Liver (tissue), 9 donors: Measurements from ENCODE around the gene DOCK6. TPM values are rescaled to one million over a fixed set of nuclear protein-coding genes. Genes with fewer than 3 reads are reported as not detected.
A peak's percentile ranks its signal among the peaks of the same experiment; 100 is the strongest.
"Not testable (repeated sequence)": the region's sequence is repeated elsewhere in the genome, so short reads cannot be mapped to it uniquely, and the experiment has no call there.

Source experiments
- DNase-seq: peaks from one replicate; pipeline ENCODE4 v3.0.0-alpha.2; 2017; ENCODE audit warnings: low spot score
- H3K27ac ChIP-seq, 2 donors: one replicate each; pipeline ENCODE4 v1.7.0; 2013; ENCODE audit warnings: inconsistent platforms in 2 of 2, low read length in 2 of 2, control low read depth in 1 of 2, low read depth in 1 of 2, mild to moderate bottlenecking in 1 of 2
- H3K27me3 ChIP-seq, 4 donors: one replicate each; pipeline versions ENCODE4 v1.6.1 to v1.7.0; 2013; ENCODE audit warnings: low read length in 3 of 4, inconsistent platforms in 1 of 4, mild to moderate bottlenecking in 1 of 4, moderate library complexity in 1 of 4; ENCODE audit not compliant: control insufficient read depth in 4 of 4, insufficient read depth in 4 of 4
- H3K36me3 ChIP-seq, 4 donors: one replicate each; pipeline versions ENCODE4 v1.6.1 to v1.7.0; 2013; ENCODE audit warnings: low read length in 3 of 4, mild to moderate bottlenecking in 3 of 4, low read depth in 1 of 4, moderate library complexity in 1 of 4; ENCODE audit not compliant: control insufficient read depth in 4 of 4, insufficient read depth in 3 of 4
- H3K4me1 ChIP-seq, 4 donors: one replicate each; pipeline versions ENCODE4 v1.6.1 to v1.7.0; 2013; ENCODE audit warnings: low read length in 3 of 4, mild to moderate bottlenecking in 3 of 4, moderate library complexity in 1 of 4; ENCODE audit not compliant: control insufficient read depth in 4 of 4, insufficient read depth in 4 of 4
- H3K4me3 ChIP-seq, 3 donors: one replicate each; pipeline versions ENCODE4 v1.6.1 to v1.7.0; 2013; ENCODE audit warnings: low read length in 3 of 3, control low read depth in 1 of 3, low read depth in 1 of 3, mild to moderate bottlenecking in 1 of 3
- H3K9ac ChIP-seq, 2 donors: one replicate each; pipeline ENCODE4 v1.7.0; 2013; ENCODE audit warnings: low read length in 2 of 2, mild to moderate bottlenecking in 2 of 2, moderate library complexity in 2 of 2, control low read depth in 1 of 2, low read depth in 1 of 2
- H3K9me3 ChIP-seq, 4 donors: one replicate each; pipeline versions ENCODE4 v1.6.1 to v1.7.0; 2013; ENCODE audit warnings: low read length in 3 of 4; ENCODE audit not compliant: control insufficient read depth in 4 of 4
- ATF3 ChIP-seq: IDR thresholded peaks from 2 replicates; pipeline ENCODE4 v1.6.1; 2016; ENCODE audit warnings: antibody characterized with exemption
- FOXA1 ChIP-seq: IDR thresholded peaks from 2 replicates; pipeline ENCODE4 v1.6.1; 2016; ENCODE audit warnings: antibody characterized with exemption
- FOXA2 ChIP-seq: IDR thresholded peaks from 2 replicates; pipeline ENCODE4 v1.6.1; 2016; ENCODE audit warnings: antibody characterized with exemption
- GABPA ChIP-seq, 2 donors: IDR thresholded peaks in 1 of 2; conservative IDR thresholded peaks in 1 of 2; 2 replicates each; pipeline ENCODE4 v1.6.1; 2016; ENCODE audit warnings: antibody characterized with exemption in 2 of 2, mild to moderate bottlenecking in 1 of 2, moderate library complexity in 1 of 2
- HNF4G ChIP-seq: IDR thresholded peaks from 2 replicates; pipeline ENCODE4 v1.6.1; 2016; ENCODE audit warnings: antibody characterized with exemption
- JUND ChIP-seq, 2 donors: IDR thresholded peaks; 2 replicates each; pipeline ENCODE4 v1.6.1; 2016; ENCODE audit warnings: antibody characterized with exemption in 2 of 2
- NR2F2 ChIP-seq: IDR thresholded peaks from 2 replicates; pipeline ENCODE4 v1.6.1; 2016; ENCODE audit warnings: antibody characterized with exemption
- RAD21 ChIP-seq, 2 donors: IDR thresholded peaks; 2 replicates each; pipeline ENCODE4 v1.6.1; 2016; ENCODE audit warnings: antibody characterized with exemption in 2 of 2, mild to moderate bottlenecking in 2 of 2
- REST ChIP-seq: IDR thresholded peaks from 2 replicates; pipeline ENCODE4 v1.6.1; 2016; ENCODE audit warnings: antibody characterized with exemption, mild to moderate bottlenecking
- SP1 ChIP-seq: IDR thresholded peaks from 2 replicates; pipeline ENCODE4 v1.6.1; 2018; ENCODE audit warnings: antibody characterized with exemption, mild to moderate bottlenecking
- TAF1 ChIP-seq: conservative IDR thresholded peaks from 2 replicates; pipeline ENCODE4 v1.6.1; 2016; ENCODE audit warnings: antibody characterized with exemption, mild to moderate bottlenecking
- YY1 ChIP-seq: IDR thresholded peaks from 2 replicates; pipeline ENCODE4 v1.6.1; 2016; ENCODE audit warnings: antibody characterized with exemption, mild to moderate bottlenecking
- WGBS: extraction: QIAGEN DNeasy Blood & Tissue Kit; methylation state at CpG from one replicate; pipeline ENCODE4 v1.1.7; 2013; 5-methylcytosine and 5-hydroxymethylcytosine counted together
- polyA plus RNA-seq, 2 donors: library from polyadenylated mRNA; stranded (reverse) in 1 of 2; unstranded in 1 of 2; fragments of 200-250 nt in 1 of 2; fragments of >200 nt in 1 of 2; fragmentation: Nextera tagmentation in 1 of 2; extraction: Ambion mirVana in 1 of 2; gene quantifications; one replicate each; pipeline versions ENCODE4 v1.2.1 to v1.2.3, GENCODE V29; 2013 to 2015
- total RNA-seq, 2 donors: library from RNA; depleted of rRNA; stranded (reverse); fragments of >200 nt; gene quantifications; one replicate each; pipeline ENCODE4 v1.2.3, GENCODE V29; 2014
- TF ChIP-seq, protein P1 (sequence below): IDR thresholded peaks from 2 replicates; pipeline ENCODE4 v1.6.1; 2016; ENCODE audit warnings: antibody characterized with exemption
- TF ChIP-seq, protein P2 (sequence below): fragments of 150-350 bp; IDR thresholded peaks from 2 replicates; pipeline ENCODE4 v1.5.1; 2017; ENCODE audit warnings: improper control_type of control experiment, low read depth, low read length; ENCODE audit not compliant: missing input control
- donor health status: healthy.
- donor health status: healthy.
- donor health status: healthy.
- donor health status: healthy.
- donor health status: healthy.

Gene DOCK6
- total and polyA plus RNA-seq, 4 donors = 4.9 to 15.8 (median 13.7) TPM

- TF ChIP-seq, protein P1, sequence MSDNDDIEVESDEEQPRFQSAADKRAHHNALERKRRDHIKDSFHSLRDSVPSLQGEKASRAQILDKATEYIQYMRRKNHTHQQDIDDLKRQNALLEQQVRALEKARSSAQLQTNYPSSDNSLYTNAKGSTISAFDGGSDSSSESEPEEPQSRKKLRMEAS = no peak
- TF ChIP-seq FOXA2 (no peak), GABPA (IDR thresholded peaks at IDR 0.05 in 1 of 2, conservative IDR thresholded peaks at IDR 0.05 in 1 of 2) (no peak), YY1 (no peak), REST (no peak)
Observed at GRCh38 chr19:11182994-11183393, 79.3 kb downstream of the DOCK6 start (continued).

- TF ChIP-seq YY1 (no peak), TAF1 (no peak), HNF4G (no peak)
- H3K27me3 ChIP-seq = no peaks in the 10 kb centered on the region
- no peak overlapping the region for H3K27ac ChIP-seq
- H3K4me3 ChIP-seq = no peak overlapping the region
- peaks cover under 1 to 15% (median 4%) of the 10 kb centered on the region in 4 donors for H3K36me3 ChIP-seq
- 96% methylated on average over 4 of the region's 4 CpGs for WGBS
- H3K9ac ChIP-seq = no peak overlapping the region
- no peaks in the 10 kb centered on the region for H3K9me3 ChIP-seq
- peaks cover 6 to 21% (median 14%) of the 10 kb centered on the region in 4 donors for H3K4me1 ChIP-seq
- DNase-seq = no peak
Observed at GRCh38 chr19:11181488-11181887, 80.8 kb downstream of the DOCK6 start.

- Histone ChIP-seq H3K4me1 (peaks cover 6 to 21% (median 14%) of the 10 kb centered on the region in 4 donors), H3K36me3 (peaks cover 1 to 20% (median 7%) of the 10 kb centered on the region in 4 donors)
- not testable (repeated sequence) for H3K9me3 ChIP-seq, H3K27ac ChIP-seq, DNase-seq, H3K9ac ChIP-seq, H3K4me3 ChIP-seq, H3K27me3 ChIP-seq
- 79% methylated on average over 8 of the region's 8 CpGs for WGBS
Observed at GRCh38 chr19:11180975-11181374, 81.3 kb downstream of the DOCK6 start.

DNA sequence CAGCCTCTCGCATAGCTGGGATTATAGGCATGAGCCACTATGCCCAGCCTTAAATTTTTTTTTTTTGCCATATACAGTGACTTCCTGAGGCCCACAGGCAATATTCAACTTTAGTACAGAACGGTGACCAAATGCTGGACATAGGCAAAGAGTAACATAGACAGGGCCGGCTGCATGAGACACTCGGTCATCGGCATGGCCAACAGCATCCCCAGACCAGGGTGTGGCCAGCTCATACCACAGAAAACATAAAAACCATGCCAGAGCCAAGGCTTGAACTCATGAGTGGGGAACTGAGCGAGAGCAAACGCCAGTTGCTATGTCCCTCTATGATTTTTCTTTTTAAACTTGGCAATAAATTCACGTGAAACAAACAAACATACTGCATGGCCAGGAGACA lies 82.0 kb downstream of the DOCK6 start:
- peak overlapping the region; percentile 17 for H3K27ac ChIP-seq
- no peak overlapping the region for H3K4me3 ChIP-seq
- WGBS = 77% methylated on average over 8 of the region's 8 CpGs
- no peak overlapping the region for H3K9ac ChIP-seq
- peaks cover 6 to 21% (median 13%) of the 10 kb centered on the region in 4 donors for H3K4me1 ChIP-seq
- H3K36me3 ChIP-seq = peaks cover 1 to 23% (median 7%) of the 10 kb centered on the region in 4 donors
- H3K9me3 ChIP-seq = no peaks in the 10 kb centered on the region
- H3K27me3 ChIP-seq = no peaks in the 10 kb centered on the region
- no peak for TF ChIP-seq GABPA (IDR thresholded peaks at IDR 0.05 in 1 of 2, conservative IDR thresholded peaks at IDR 0.05 in 1 of 2)
- no peak for TF ChIP-seq FOXA1
- TF ChIP-seq TAF1 = no peak
- TF ChIP-seq YY1 = no peak
- no peak for TF ChIP-seq ATF3
- TF ChIP-seq HNF4G = no peak
- no peak for TF ChIP-seq FOXA2
- no peak for TF ChIP-seq NR2F2
- no peak for TF ChIP-seq SP1
- no peak for TF ChIP-seq RAD21 (IDR thresholded peaks at IDR 0.05)
- no peak for TF ChIP-seq JUND (IDR thresholded peaks at IDR 0.05)
- TF ChIP-seq, protein P2, sequence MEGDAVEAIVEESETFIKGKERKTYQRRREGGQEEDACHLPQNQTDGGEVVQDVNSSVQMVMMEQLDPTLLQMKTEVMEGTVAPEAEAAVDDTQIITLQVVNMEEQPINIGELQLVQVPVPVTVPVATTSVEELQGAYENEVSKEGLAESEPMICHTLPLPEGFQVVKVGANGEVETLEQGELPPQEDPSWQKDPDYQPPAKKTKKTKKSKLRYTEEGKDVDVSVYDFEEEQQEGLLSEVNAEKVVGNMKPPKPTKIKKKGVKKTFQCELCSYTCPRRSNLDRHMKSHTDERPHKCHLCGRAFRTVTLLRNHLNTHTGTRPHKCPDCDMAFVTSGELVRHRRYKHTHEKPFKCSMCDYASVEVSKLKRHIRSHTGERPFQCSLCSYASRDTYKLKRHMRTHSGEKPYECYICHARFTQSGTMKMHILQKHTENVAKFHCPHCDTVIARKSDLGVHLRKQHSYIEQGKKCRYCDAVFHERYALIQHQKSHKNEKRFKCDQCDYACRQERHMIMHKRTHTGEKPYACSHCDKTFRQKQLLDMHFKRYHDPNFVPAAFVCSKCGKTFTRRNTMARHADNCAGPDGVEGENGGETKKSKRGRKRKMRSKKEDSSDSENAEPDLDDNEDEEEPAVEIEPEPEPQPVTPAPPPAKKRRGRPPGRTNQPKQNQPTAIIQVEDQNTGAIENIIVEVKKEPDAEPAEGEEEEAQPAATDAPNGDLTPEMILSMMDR = no peak
- TF ChIP-seq REST = no peak
- TF ChIP-seq, protein P1 = no peak
- DNase-seq = no peak
